ENCODE results near the gene PALLD.

- no peak for TF ChIP-seq CTCF (IDR thresholded peaks at IDR 0.05)
- no peak for TF ChIP-seq EP300 (IDR thresholded peaks at IDR 0.05)
These were observed 186.1 kb downstream of the PALLD start for GRCh38 chr4:168682898-168683500.
